Esophagus squamous epithelium (tissue), 4 donors: ENCODE measurements around the gene POLN.
A peak's percentile ranks its signal among the peaks of the same experiment; 100 is the strongest.

Source experiments
- CTCF ChIP-seq, 6 experiments: fragments of 450-650 bp in 4 of 6; fragments of 200-600 bp in 2 of 6; sonication (generic) in 2 of 6; IDR thresholded peaks; one replicate each; pipeline ENCODE4 v1.5.1; 2016 to 2019; ENCODE audit warnings: antibody characterized with exemption in 6 of 6, mild to moderate bottlenecking in 4 of 6, moderate library complexity in 4 of 6
- POLR2A ChIP-seq, 4 donors: fragments of 450-650 bp; IDR thresholded peaks; one replicate each; pipeline ENCODE4 v1.6.1; 2017; ENCODE audit warnings: antibody characterized with exemption in 4 of 4, mild to moderate bottlenecking in 4 of 4, moderate library complexity in 3 of 4

GRCh38 chr4:2060611-2061185, 181.2 kb downstream of the POLN start:
- no peak for TF ChIP-seq POLR2A (IDR thresholded peaks at IDR 0.05)
- peak in 1 of 6 experiments; percentile 21 for TF ChIP-seq CTCF (IDR thresholded peaks at IDR 0.05)
